ENCODE data around the gene PYCARD.
"Not testable (repeated sequence)": the region's sequence is repeated elsewhere in the genome, so short reads cannot be mapped to it uniquely, and the experiment has no call there.

The PYCARD gene

DNA sequence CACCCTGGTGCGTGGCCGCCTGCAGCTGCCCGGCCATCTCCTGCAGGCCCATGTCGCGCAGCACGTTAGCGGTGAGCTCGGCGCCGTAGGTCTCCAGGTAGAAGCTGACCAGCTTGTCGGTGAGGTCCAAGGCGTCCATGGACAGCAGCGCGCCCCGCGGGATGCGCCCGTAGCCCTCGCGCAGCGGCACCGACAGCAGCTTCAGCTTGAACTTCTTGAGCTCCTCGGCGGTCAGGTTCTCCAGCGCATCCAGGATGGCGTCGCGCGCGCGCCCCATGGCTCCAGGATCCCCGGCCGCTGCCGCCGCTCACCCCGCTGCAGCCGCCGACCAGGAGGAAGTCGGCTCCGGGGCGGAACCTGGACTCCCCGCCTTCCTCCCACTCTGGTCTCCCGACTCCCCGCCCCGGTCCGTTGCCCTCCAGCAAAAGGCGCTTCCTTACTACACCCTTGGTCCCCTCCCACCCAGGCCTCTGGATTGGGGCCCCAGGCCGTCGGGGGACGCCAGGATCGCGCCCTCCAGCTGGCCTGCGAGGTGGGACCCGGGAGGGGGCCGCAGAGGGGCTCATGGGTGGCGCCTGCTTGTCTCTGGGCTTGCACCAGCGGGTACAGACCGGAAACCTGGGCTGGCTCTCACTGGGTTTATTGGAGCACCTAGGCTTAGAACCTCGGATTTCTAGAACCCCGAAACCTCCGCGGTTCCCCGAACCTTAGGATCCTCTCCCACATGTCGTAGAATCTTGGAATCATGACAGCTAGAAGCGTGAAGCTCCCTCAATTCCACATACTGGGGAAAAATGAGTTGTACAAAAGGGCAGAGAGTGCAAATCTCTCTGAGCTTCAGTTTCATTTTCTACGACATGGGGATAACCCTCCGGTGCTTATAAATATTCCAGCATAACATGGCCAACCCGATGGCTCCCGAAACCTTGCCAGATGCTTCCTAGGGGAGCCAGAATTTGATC, at the start of gene PYCARD:
TSS of gene PYCARD (minus strand) at position 347 of the 962 bp plus-strand sequence. CDS start at position 277, 70 bp downstream.
- no peak for DNase-seq (ENCODE audit: low read depth)

DNA sequence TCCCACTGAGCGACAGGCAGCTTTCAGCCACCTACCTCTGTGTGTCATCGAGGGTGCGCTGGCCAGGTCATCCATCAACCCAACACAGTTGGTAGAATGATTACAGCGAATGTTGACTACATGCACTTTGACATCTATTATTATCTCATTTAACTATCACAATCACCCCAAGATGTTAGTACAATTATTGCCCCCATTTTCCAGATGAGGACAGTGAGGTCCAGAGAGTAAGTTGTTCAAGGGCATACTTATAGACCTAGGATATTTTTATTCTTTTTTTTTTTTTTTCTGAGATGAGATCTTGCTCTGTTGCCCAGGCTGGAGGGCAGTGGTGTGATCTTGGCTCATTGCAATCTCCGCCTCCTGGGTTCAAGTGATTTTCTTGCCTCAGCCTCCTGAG, 48.9 kb upstream of the PYCARD start:
- DNase-seq (ENCODE audit: low read depth) = no peak

GRCh38 chr16:31250782-31251384, 48.3 kb upstream of the PYCARD start:
- DNase-seq (ENCODE audit: low read depth) = no peak

GRCh38 chr16:31248344-31248743, 45.8 kb upstream of the PYCARD start:
- no peak for DNase-seq (ENCODE audit: low read depth)

DNA sequence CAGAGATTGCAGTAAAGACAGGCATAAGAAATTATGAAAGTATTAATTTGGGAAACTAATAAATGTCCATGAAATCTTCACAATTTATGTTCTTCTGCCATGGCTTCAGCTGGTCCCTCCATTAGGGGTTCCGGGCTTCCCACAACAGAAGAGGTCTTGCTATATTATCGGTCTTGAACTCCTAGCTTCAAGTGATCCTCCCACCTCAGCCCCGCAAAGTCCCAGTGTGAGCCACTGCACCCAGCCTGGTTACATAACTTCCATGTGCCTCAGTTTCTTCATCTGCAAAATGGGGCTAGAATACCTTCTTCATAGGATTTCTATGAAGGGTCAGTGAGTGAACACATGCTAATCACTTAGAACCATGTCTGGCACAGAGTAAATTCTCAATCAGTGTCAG, 43.7 kb upstream of the PYCARD start:
- DNase-seq (ENCODE audit: low read depth) = no peak

DNA sequence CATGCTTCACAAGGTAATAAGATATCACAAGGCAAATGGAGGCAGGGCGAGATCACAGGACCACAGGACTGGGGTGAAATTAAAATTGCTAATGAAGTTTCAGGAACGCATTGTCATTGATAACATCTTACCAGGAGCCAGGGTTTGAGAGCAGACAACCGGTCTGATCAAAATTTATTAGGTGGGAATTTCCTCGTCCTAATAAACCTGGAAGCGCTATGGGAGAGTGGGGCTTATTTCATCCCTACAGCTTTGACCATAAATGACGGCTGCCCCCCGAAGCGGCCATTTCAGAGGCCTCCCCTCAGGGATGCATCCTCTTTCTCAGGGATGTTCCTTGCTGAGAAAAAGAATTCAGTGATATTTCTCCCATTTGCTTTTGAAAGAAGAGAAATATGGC, 43.0 kb upstream of the PYCARD start:
- not testable (repeated sequence) for DNase-seq (ENCODE audit: low read depth)

- DNase-seq (ENCODE audit: low read depth) = no peak
These were observed 41.4 kb upstream of the PYCARD start for GRCh38 chr16:31243734-31244670.

- no peak for DNase-seq (ENCODE audit: low read depth)
These were observed 39.6 kb upstream of the PYCARD start for GRCh38 chr16:31242206-31242605.

DNA sequence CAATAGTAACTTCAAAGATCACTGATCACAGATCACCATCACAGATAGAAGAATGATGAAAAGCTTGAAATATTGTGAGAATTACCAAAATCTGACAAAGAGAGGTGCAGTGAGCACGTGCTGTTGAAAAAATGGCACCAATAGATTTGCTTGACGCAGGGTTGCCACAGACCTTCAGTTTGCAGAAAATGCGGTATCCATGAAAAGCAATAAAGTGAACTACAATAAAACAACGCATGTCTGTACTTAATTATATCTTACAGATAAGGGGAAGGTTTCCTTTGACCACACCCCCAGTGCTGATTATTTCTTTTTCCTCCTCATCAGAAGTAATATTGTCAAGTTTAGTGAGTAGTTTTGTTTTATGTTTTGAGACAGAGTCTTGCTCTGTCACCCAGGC, 35.5 kb upstream of the PYCARD start:
- no peak for DNase-seq (ENCODE audit: low read depth)

- no peak for DNase-seq (ENCODE audit: low read depth)
These were observed 26.9 kb upstream of the PYCARD start for GRCh38 chr16:31229501-31229900.

DNA sequence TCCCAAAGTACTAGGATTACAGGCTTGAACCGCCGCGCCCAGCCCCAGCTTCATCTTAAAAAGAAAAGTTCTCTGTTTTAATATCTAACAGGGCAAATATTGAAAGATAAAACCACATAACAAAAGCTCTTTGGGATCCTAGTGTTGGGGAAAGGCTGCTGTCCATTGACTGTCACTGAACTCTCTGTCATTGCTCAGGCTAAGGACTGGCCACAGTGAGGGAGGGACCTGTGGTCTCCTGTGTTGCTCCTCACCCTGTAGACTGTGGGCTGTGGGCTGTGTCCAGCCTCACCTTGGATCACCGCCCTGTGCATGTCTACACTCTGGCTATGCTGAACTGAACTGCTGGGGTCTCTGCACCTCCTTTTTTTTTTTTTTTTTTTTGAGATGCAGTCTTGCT, 25.6 kb upstream of the PYCARD start:
- no peak for DNase-seq (ENCODE audit: low read depth)

DNA sequence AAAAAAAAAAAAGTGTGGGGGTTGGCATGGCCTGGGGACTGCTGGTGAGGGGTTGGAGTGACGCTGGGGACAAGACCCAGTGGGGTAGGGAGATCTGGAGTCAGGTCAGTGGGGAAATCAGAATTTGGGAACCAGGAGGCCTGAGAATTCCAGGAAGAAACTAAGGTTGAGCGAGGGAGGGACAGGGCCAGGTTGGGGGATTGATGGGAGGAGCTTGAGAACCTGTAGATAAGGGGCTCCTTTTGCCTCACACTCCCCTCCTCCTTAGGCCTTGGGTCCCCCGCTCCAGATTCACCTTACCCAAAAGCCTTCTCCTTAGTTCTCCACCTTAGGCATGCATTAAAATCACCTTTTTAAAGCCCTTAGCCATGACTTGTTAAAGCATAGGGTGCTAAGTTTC, 22.6 kb upstream of the PYCARD start:
- no peak for DNase-seq (ENCODE audit: low read depth)

DNA sequence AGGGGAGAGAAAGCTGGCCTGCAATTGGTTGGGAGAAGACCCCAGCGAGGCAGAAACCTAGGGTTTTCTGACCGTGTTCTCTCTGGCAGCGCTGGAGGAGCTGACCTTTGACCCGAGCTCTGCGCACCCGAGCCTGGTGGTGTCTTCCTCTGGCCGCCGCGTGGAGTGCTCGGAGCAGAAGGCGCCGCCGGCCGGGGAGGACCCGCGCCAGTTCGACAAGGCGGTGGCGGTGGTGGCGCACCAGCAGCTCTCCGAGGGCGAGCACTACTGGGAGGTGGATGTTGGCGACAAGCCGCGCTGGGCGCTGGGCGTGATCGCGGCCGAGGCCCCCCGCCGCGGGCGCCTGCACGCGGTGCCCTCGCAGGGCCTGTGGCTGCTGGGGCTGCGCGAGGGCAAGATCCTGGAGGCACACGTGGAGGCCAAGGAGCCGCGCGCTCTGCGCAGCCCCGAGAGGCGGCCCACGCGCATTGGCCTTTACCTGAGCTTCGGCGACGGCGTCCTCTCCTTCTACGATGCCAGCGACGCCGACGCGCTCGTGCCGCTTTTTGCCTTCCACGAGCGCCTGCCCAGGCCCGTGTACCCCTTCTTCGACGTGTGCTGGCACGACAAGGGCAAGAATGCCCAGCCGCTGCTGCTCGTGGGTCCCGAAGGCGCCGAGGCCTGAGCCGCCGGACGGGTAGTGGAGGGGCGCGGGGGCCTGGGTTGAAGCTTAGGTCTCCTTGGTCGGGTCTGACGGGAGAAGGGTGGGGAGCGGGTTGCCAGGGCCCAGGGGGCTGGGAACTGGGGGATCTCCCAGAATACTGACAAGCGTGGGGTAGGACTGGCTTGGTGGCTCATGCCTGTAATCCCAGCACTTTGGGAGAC, 21.8 kb upstream of the PYCARD start:
- no peak for DNase-seq (ENCODE audit: low read depth)

DNA sequence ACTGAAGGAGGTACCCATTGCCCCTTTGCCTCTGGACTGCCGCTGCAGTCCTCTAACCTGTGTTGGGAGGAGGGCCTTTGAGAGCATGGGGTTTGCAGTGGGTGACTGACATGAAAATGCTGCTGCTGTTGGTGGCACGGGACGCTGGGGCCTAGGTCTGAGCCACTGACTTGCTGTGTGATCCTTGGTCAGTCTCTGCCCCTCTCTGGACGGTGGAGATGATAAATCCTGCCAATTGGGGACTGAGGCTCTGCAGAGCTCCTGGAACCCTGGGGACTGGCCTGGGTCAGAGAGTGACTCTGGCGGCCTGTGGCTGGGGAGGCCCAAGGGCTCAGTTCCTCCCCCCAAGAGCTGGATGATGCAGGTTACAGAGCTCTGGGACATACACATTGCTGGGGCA, 20.5 kb upstream of the PYCARD start:
- no peak for DNase-seq (ENCODE audit: low read depth)

GRCh38 chr16:31221357-31222160, 19.0 kb upstream of the PYCARD start:
- no peak for DNase-seq (ENCODE audit: low read depth)

- no peak for DNase-seq (ENCODE audit: low read depth)
These were observed 16.7 kb upstream of the PYCARD start for GRCh38 chr16:31219154-31219741.

DNA sequence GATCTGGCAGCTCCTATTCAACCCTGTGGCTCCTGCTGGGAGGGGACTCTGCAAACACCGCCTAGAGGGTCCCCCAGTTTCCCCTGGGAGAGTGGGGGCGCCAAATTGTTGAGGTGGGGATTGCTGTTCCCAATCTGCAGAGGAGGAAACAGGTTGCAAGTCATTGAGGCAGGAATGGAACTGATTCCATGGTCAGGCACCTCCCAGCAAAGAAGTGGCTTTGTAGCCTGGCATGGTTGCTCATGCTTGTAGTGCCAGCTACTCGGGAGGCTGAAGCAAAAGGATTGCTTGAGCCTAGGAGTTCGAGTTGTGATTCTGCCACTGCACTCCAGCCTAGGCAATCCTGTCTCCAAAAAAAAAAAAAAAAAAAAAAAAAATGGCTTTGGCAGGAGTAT, 14.6 kb upstream of the PYCARD start:
- DNase-seq (ENCODE audit: low read depth) = no peak

GRCh38 chr16:31216422-31217135, 14.0 kb upstream of the PYCARD start, which contains the start of gene PYDC1:
TSS of gene PYDC1 (minus strand) at chr16:31217135. CDS start at chr16:31217028, 107 bp downstream.
- DNase-seq (ENCODE audit: low read depth) = no peak
